Cardiac septum (tissue), 1 donor: ENCODE results near the gene GTF2F2. TPM values are rescaled to one million over a fixed set of nuclear protein-coding genes. Genes with fewer than 3 reads are reported as not detected.

Experiments
- DNase-seq: peaks from one replicate; pipeline ENCODE4 v3.0.0-alpha.2; 2020; ENCODE audit warnings: low spot score
- intact Hi-C: fragments of 100-400 bp; cut with DNase I; formaldehyde crosslinking; loops from one replicate; pipeline ENCODE4 v1.14.0; 2022
- long read RNA-seq: library from polyadenylated mRNA; unstranded; transcript quantifications from one replicate; pipeline ENCODE4 v2.0.0, GENCODE V29; 2021
- total RNA-seq: library from RNA; stranded (reverse); fragmentation: NEBNext Ultra II Directional; extraction: Animal tissue kit (Norgen Biotek cat#: 25700); gene quantifications from one replicate; pipeline ENCODE4 v1.2.1, GENCODE V29; 2021
- donor health status: DM: no; HTN: no; CAD: no.

The GTF2F2 gene
- 20.2 TPM for total RNA-seq
- long read RNA-seq, transcript GTF2F2-201 (8 exons, 2,239 nt) = major isoform, 25 of 40 reads
- long read RNA-seq, partial matches to known transcripts = 10 of 40 reads
- long read RNA-seq, other reads (novel, unspliced or antisense) = 5 of 40 reads

- intact Hi-C loops = loop anchor here (2.0 kb wide), 1 partner anchor 73 kb away; no protein-coding TSS in a partner anchor
- peak; percentile 96 for DNase-seq
Measured at GRCh38 chr13:45119991-45120864, at the start of gene GTF2F2. Gene GTF2F2 (plus strand): TSS chr13:45120510. CDS start chr13:45120656, 146 bp downstream.

GRCh38 chr13:45073809-45074208 is 46.5 kb upstream of the GTF2F2 start:
- no peak for DNase-seq
- intact Hi-C loops = no loop called here

- intact Hi-C loops = no loop called here
- DNase-seq = no peak
Measured at GRCh38 chr13:45074721-45075120, 45.6 kb upstream of the GTF2F2 start.

GRCh38 chr13:45078003-45078402 is 42.3 kb upstream of the GTF2F2 start:
- intact Hi-C loops = no loop called here
- DNase-seq = no peak

GRCh38 chr13:45082964-45083363 is 37.3 kb upstream of the GTF2F2 start:
- DNase-seq = no peak
- intact Hi-C loops = no loop called here

GRCh38 chr13:45084515-45084914 is 35.8 kb upstream of the GTF2F2 start:
- intact Hi-C loops = no loop called here
- no peak for DNase-seq

GRCh38 chr13:45086484-45086883 is 33.8 kb upstream of the GTF2F2 start:
- DNase-seq = no peak
- intact Hi-C loops = no loop called here

- intact Hi-C loops = no loop called here
- no peak for DNase-seq
Measured at GRCh38 chr13:45092663-45093062, 27.6 kb upstream of the GTF2F2 start.

- no peak for DNase-seq
- intact Hi-C loops = no loop called here
Measured at GRCh38 chr13:45100573-45101262, 19.6 kb upstream of the GTF2F2 start.

- DNase-seq = no peak
- intact Hi-C loops = no loop called here
Measured at GRCh38 chr13:45101327-45102018, 18.8 kb upstream of the GTF2F2 start.

- intact Hi-C loops = no loop called here
- DNase-seq = no peak
Measured at GRCh38 chr13:45102136-45102507, 18.2 kb upstream of the GTF2F2 start.

- intact Hi-C loops = no loop called here
- DNase-seq = no peak
Measured at GRCh38 chr13:45103449-45103848, 16.9 kb upstream of the GTF2F2 start.

- DNase-seq = no peak
- intact Hi-C loops = no loop called here
Measured at GRCh38 chr13:45104261-45104660, 16.0 kb upstream of the GTF2F2 start.

GRCh38 chr13:45105895-45106294 is 14.4 kb upstream of the GTF2F2 start:
- no peak for DNase-seq
- intact Hi-C loops = no loop called here

- intact Hi-C loops = no loop called here
Measured at GRCh38 chr13:45107539-45107938, 12.8 kb upstream of the GTF2F2 start.

GRCh38 chr13:45108716-45109101 is 11.6 kb upstream of the GTF2F2 start:
- no peak for DNase-seq
- intact Hi-C loops = no loop called here

More at GRCh38 chr13:45107539-45107938, 12.8 kb upstream of the GTF2F2 start:
- no peak for DNase-seq

- DNase-seq = no peak
- intact Hi-C loops = no loop called here
Measured at GRCh38 chr13:45109102-45109720, 11.1 kb upstream of the GTF2F2 start.

- DNase-seq = no peak
- intact Hi-C loops = no loop called here
Measured at GRCh38 chr13:45113233-45114224, 6.8 kb upstream of the GTF2F2 start.
